HG03045 (cell line): ENCODE measurements around the gene CRIM1.
A peak's percentile ranks its signal among the peaks of the same experiment; 100 is the strongest.

Source experiments
- ATAC-seq: cut with Tn5 transposase; IDR thresholded peaks from one replicate; pipeline ENCODE4 v1.9.1; 2021; ENCODE audit warnings: mild to moderate bottlenecking, moderate library complexity; ENCODE audit not compliant: unreplicated experiment

CRIM1 gene

DNA sequence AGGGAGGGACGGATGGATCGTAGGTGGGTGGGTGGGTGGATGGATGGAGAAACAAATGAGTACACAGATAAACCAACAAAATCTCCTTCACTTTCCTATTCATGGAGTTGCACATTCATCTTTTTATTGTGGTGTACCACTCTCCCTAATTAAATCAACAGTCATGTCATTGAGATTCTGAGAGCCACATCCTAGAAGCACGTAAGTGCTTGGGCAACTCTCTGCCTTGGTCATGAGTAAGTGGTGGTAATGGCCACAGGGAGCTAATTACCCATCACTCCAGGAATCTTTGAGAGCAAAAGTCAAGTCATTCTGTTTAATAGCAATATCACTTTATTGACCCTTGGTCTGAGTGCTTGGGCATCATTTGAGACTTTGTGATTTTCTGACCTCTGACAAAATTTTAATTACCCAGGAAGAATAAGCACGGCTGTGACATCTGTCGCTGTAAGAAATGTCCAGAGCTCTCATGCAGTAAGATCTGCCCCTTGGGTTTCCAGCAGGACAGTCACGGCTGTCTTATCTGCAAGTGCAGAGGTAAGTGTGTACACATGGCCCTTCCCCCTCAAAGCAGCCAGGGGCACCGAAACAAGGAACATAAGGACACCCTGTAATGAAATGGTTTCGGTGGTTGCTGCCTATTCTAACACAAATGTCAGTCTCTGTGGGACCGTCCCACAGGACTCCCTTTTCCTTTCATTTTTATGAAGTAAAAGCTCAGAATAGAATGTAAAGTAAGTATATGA is 156.5 kb downstream of the CRIM1 start:
- ATAC-seq, result peak; percentile 42

DNA sequence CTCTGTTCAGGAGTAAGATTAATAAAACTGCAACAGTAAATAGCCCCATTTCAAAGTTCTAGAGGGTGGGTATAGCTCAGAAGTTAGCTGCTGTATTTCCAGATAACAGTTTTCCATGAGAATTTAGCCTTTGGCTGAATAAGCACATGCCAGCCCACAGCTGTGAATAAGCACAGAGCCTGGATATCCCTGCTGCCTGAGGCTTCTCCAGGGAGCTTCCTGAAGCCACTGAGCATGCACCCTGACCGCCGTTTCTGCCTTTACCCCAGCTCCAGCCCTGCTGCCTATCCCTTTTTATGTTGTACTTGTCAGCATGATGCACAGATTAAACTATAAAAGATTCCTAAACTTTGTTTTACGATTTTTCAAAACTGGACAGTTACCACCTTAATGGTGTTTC is 157.1 kb downstream of the CRIM1 start:
- ATAC-seq, result no peak

DNA sequence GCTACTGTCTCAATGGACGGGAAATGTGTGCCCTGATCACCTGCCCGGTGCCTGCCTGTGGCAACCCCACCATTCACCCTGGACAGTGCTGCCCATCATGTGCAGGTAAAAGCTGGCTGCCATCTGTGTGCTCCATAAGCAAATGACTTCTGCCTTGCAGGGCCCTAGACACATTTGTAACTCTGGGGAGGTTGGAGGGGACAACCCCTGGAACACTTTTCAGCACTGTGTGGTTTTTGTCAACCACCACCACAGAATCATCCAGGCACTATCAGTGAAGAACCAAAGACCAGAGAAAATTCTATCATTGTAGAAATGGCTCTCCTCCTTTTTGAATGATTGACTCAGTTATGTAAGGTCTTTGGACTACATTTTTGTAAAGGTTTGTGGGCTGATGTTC is 158.1 kb downstream of the CRIM1 start:
- ATAC-seq, result no peak

DNA sequence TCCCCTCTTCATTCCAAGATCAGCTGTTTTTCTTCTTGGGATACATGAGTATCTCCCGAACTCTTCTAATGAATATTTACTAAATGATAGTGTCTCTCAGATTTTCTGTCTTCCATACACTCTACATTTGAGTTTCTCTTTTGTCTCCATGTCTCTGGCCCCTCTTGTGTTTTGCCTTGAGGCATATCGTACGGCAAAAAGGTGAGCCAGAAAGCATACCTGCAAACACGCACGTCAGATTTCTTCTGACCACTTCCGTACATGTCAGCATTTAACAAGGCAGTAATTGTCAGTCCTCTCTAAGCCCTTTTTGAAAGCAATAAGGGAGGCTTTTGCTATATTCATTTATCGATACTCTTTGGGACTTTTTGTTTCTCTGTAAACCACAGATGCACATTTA is 160.0 kb downstream of the CRIM1 start:
- no peak for ATAC-seq

DNA sequence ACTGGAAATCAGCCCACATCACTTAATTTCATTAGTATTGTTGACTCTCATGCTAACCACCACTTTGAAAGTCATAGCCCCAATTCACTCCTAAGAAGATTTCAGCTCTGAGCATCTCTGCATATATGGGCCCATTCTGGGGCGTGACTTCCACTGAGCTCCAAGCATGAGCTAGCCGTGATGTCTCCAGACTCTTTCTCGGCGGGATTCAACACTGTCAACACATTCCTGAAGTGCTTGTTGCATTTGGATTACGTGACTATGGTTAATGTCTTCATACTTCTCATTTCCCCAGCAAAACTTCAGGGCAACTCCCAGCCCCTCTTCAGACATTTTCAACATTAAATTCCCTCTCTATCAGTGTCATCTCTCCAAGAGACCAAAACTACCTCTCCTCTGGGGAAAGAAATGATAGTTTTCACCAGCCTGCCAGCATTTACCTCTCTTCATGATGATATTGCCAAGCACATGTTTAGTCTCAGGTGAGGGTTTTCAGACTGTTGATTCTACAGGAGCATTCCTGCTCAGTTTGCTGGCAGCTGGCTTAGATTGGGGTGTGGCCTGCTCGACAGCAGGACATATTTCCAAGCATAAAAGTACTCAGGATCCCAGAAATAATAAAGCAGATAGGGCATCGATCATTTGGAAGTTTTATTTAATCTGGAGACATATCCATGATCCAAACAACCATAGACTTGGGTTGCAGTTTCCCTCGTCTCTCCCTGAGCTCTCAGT is 160.7 kb downstream of the CRIM1 start:
- ATAC-seq, result no peak

DNA sequence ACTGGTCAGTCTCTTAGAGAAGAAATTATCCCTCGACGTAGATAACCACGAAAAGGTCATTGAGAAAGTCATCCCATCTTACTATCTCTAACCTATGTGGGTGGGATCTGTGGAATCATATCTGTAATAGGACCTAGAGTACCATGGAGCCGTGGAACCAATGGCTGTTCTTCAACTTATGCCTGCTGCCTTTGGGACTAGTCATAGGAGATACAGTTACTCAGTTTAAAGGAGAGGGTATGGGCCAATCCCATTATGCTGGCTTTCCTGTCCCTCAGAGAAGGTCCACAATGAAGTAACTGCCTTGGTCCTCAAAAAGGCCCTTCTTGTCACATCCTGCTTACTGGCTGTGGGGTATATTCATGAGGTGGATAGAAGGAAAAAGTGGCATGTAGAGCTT is 164.9 kb downstream of the CRIM1 start:
- no peak for ATAC-seq

DNA sequence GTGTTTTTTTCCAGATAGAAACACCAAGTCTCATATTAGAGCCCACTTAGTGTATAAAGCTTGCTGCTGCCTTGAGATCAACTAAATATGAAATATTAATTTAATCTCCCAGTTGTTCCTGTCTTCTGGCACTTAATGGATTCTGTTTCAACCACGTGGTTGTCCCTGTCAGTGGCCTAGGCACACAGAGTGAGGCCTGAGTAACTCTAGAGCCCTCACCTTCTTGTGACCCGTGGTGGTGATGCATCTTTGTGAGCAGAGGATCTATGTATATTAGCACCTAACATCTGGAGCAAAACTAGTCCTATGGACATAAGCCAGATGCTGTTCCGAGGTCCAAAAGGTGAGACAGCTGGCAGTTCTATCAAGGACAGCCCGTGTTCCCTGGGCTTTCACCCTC is 167.6 kb downstream of the CRIM1 start:
- no peak for ATAC-seq

DNA sequence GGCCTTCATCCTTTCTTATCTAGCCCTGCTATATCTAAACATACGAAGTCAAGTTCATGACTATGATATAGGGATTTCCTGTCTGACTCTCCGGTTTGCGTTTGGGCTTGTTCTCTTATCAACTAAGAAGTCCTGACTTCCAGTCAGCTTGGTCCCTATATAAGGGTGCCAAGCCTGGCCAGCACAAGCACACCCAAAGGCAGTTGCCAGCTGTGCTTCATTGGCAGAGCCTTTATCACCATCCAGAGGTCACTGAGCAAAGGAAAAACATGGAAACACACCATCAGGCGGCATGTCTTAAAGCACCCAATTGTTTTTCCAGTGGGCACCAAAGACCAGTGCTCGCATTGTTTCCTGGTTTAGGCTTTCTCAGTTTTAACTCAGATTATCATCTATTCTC is 169.7 kb downstream of the CRIM1 start:
- ATAC-seq, result no peak

DNA sequence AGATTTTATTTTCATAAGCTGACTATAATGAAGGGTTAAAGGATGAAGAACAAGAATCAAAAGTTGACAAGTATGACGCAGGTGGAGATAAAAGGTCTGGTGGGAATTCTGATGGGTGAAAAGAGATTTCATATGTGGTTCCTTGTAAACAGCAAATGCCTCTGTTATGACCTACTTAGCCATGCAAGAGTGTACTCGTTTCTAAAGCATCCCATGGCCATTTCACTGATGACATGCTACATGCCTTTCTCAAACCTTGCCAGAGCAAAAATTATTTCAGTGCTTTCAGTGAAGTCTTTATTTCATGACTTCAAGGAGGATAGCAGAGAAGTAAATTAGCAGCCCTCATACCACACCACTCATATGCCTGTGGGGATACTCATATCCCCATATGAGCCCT is 170.6 kb downstream of the CRIM1 start:
- no peak for ATAC-seq

DNA sequence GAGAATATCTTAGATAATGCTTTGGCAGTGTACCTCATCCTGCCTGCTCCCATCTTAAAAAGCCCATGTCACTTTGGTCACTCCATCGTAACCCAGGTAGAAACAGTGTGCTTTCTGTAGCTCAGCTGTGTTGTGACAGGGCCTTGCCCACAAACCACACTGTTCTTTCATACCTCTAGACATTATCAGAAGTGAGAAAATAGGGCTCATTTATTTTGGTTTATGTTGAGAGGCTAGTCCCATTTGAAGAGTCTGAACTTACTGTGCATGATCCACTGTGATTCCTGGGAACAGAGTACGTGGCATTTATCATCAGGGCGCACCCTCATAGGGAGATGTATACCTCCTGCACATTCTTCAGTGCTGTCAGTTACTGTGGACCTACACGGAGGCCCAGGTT is 172.7 kb downstream of the CRIM1 start:
- ATAC-seq, result peak; percentile 72

DNA sequence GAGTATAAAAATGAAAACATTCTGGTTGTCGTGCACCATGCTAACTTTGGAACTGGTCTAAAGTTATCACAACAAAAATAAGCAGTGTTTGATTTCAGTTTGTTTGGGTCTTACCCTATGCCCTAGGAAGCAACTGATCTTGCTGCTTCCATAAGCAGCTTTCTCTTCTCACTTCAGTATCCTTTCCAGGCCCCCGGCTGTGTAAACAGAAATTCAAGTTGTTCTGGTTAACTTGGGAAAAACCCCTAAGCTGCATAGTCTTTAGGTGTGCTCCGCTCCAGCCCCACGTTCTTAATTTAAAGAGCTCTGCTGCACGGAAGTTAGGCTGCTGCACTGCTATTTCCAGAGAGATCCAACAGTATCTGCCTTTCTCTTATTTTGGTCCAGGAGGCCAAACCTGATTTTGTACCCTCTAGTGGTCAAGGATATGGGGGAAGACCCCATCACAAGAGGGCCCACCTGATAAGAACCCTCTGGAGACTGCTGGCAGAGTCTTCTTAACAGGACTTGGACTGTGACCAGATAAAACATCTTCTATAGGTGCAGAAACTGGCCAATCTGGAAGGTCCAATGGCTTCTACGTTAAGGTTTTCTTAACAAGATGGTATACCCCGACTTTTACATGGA is 173.3 kb downstream of the CRIM1 start:
- peak; percentile 23 for ATAC-seq

DNA sequence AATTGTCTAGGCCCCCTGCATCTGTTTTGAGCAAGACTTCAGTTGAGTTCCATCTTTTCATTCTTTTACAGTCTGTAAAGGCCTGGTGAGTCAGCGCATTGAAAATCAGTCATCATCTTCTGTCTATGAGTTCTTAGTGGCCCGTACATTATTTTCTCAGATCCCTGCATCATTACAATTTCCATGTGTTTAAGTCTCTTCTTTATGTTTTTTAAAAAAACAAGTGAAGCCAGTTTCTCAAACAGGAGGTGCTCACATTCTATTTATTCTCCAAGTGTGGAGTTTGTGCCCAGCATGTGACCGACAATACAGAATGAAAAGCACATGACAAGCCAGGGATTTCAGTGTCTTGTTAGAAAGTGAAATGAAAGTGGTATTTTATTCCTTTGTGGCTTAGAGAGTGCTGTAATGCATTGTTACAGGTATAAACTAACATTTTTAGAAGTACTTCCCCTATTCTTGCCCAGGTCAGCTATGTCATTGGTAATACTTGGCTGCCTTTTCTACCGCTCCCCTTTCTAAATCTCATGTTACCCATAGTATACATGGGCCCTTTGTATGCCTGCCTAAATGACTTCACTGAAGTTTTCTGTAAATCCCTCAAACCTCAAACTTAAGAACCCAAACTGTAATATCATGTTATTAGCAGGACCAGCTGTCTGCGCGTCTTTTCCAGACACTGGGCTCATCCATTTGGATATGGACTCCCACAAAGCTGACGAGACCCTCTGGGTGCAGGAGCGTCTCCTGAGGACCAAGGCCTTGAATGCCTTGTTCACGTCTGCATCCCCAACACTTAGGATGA is 174.8 kb downstream of the CRIM1 start:
- ATAC-seq, result no peak

DNA sequence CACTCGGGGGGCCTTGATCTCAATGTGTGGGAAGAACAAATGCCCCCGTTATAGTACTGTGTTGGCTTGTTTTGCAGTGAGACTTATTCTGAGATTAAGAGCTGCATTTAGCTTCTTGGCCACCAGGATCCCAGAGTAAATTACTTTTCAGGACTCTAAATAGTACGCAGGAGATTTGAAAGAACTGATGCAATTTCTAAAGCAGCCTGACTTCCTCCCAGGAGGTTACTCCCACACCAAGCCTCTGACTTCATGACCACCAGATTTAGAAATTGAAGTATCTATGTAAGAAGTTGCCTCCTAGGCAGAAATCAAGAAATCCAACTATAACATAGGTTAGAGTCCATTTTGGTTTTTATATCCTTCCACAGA is 175.4 kb downstream of the CRIM1 start:
- ATAC-seq, result no peak

DNA sequence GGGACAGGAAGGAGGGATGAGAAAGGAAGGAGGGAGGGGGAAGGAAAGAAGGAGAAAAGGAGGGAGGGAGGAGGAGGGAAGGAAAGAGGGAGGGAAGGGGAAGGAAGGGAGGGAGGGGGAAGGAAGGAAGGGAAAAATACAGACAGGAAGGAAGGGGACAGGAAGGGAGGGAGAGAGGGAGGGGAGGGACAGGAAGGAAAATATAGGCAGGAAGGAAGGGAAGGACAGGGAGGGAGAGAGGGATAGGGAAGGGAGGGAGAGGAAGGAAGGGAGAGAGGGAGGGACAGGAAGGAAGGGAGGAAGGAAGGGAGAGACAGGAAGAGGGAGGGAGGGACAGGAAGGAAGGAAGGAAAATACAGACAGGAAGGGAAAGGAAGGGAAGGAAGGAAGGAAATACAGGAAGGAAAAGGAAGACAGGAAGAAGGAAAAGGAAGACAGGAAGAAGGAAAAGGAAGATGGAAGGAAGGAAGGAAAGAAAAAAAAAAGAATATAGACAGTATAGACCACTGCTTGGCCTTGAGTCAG is 178.8 kb downstream of the CRIM1 start:
- no peak for ATAC-seq

DNA sequence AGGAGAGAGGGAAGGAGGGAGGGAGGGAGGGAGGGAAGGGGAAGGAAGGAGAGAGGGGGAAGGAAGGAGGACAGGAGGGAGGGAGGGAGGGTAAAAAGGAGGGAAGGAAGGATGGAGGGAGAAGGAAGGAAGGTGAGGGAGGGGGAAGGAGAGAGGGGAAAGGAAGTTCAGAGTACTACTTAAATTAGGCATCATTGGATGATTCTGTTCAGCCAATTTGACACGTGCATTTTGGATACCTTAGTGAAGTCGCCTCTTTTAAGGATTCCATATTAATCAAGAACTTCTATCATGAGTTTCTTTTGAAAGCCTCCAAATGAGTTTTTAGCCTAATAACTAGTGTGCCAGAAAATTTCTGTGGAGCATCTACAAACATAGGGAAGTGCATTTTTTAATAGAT is 179.5 kb downstream of the CRIM1 start:
- no peak for ATAC-seq

DNA sequence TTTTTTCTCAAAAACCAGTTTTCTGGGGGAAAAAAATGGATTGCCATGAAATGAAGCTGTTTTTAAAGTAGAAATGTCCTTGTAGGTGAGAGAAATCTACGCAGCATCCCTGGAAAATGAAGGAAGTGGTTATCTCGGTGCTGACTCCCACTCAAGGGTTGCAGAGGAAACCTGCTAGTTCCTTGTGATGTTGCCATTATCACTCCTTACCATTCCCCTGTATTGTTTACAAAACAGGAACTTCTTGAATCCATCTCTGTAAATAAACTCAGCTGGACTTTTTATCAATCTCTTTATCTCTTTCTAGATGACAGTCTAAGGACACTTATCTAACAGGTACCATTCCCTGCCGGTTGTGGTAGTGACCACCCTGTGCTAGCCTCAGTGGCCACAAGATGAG is 181.2 kb downstream of the CRIM1 start:
- no peak for ATAC-seq

DNA sequence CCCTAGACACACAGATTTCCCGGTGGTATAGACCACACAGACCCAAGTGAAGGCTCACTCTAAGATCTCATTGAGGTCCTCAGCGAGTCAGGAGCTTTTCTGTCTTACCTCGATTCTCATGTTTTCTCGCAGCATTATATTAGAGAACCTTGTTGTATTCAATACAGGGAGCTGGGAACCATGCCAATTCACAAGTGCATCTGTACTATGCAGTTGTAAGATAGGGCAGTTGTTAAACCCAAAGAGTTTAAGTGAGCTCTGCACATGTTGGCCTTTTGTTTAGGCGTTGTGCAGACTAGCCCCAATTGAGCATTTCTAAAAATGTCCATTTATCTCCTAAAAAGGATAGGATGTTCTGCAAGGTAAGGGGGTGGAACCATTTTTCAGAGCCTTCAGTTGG is 182.8 kb downstream of the CRIM1 start:
- ATAC-seq, result no peak

DNA sequence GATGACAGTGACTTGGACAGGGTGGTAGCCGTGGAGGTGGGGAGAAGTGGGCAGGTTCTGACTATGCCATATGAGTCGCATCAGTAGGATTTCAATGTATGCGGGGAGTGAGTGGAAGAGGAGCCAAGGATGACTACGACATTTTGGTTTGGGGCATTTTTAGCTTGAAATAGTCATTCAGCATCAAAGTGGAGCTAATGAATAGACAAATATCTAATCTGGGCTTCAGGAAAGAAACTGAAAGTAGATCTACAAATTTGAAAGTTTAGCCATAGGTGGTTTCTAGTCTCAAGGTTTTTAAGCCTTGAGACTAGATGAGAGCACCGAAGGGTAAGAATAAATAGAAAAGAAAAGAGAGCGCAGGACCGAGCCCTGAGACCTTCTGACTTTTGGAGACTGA is 184.1 kb downstream of the CRIM1 start:
- ATAC-seq, result peak; percentile 59

DNA sequence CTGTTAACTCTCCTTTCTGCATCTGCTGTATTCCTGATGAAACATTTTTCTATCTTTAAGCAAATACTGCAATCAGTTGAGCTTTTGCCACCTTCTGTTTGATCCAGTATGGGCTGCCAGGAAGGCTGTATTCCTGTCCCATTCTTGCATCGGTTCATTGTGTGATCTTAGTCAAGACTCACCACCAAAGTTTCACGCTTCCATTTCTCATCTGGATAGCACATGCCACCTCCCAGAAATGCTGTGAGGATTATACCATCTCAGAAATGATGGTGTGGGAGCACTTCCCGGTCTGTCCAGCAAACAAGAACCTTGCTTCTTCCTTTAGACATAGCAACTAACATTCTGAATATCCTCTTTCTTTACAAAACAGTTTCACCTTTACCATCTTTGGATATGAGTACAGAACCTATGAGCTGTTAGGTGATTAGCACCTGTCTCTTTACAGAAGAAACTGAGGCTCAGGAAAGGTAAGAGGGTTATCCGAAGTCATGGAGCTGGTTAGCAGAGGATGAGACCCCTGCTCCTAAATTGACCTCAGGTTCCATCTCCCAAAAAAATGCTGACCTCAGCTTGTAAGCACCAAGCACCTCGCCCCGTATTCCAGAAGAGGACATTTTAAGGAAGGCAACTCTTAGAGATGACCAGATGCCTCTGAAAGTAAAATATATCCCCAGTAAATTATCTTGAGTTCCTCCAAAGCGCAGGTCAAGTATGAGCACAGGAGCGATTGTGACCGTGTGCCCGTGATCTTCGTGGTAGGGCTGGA is 185.6 kb downstream of the CRIM1 start:
- ATAC-seq, result no peak

DNA sequence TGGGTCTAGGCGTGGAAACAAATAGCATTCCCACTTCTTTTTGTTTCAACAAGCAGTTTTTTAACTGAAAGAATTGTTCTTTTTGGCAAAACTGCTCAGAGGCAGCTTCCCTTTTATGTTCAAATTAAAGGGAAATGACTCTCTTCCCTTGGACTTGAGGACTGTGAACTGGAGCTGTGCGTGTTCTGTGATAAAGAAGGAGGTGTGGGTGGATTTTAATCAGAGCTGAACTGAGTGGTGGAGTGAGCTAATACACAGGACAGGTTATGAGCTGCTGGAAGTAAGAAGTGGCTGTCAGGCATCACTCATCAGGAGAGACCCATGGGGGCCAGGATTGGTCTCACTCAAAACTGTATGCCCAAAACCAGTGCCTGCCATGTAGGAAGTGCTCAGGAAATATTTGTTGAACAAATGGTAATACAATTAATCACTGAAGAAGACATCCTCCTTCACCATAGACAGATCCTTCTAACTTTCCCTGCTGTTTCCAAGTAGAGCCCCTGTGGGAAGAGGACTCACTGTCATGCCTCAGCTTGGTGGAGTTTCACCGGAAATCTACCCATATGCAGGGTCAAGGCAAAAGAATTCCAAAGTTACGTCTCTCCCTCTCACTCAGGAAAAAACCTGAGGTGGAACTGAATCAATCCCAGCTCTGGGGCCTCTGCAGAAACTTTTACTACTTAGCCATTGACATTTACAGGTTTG is 186.5 kb downstream of the CRIM1 start:
- ATAC-seq, result no peak
